ENCODE measurements around the gene GSKIP. TPM values are rescaled to one million over a fixed set of nuclear protein-coding genes. Genes with fewer than 3 reads are reported as not detected.

The GSKIP gene
- total RNA-seq, 1 donor from 2014 or later: 27.3 TPM

DNA sequence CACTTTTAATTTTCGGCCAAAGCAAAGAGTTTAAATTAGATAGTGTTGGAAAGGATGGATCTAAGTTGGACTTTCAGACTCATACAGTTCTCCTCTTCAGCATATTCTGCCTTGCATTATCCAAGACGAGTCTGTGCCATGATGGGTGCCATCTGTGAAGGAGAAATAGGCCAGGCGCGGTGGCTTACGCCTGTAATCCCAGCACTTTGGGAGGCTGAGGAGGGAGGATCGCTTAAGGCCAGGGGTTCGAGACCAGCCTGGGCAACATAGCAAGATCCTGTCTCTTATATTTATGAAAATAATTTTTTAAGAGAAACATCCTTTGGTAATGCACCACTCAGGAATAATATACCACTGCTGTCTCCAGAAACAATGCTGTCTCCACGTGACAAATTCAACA is 35.1 kb downstream of the GSKIP start:
- peaks cover 22% of the 10 kb centered on the region for H3K27me3 Mint-ChIP-seq
- H3K4me1 Mint-ChIP-seq (ENCODE audit: low read depth): no peaks in the 10 kb centered on the region

DNA sequence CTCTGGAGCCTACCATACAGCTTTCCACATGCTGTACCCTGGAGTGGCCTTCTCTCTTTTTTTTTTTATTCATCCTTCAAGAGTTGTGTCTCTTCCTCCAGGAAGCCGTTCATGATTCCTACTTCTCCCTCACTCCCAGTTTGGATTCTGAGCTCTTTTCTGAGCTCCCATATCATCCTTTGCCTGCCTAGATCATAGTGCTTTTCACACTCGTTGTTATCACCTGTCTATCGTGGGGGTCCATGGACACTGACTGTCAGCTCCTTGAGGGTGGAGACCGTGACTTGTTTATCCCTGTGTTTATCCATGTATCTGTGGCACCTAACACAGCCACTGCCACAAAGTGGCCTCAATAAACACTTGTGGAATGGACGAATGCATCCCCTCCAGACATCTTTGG is 35.6 kb downstream of the GSKIP start:
- no peak for DNase-seq (ENCODE audit: low spot score, unreplicated experiment)
- H3K4me1 Mint-ChIP-seq (ENCODE audit: low read depth): no peaks in the 10 kb centered on the region

More for the DNA sequence above, 35.1 kb downstream of the GSKIP start:
- TF ChIP-seq, protein P1, sequence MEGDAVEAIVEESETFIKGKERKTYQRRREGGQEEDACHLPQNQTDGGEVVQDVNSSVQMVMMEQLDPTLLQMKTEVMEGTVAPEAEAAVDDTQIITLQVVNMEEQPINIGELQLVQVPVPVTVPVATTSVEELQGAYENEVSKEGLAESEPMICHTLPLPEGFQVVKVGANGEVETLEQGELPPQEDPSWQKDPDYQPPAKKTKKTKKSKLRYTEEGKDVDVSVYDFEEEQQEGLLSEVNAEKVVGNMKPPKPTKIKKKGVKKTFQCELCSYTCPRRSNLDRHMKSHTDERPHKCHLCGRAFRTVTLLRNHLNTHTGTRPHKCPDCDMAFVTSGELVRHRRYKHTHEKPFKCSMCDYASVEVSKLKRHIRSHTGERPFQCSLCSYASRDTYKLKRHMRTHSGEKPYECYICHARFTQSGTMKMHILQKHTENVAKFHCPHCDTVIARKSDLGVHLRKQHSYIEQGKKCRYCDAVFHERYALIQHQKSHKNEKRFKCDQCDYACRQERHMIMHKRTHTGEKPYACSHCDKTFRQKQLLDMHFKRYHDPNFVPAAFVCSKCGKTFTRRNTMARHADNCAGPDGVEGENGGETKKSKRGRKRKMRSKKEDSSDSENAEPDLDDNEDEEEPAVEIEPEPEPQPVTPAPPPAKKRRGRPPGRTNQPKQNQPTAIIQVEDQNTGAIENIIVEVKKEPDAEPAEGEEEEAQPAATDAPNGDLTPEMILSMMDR (IDR thresholded peaks at IDR 0.05; ENCODE audit: unreplicated experiment): no peak
- H3K4me3 Mint-ChIP-seq (ENCODE audit: low read depth): no peak overlapping the region
- H3K9me3 Mint-ChIP-seq (ENCODE audit: low read depth): no peaks in the 10 kb centered on the region
- no peaks in the 10 kb centered on the region for H3K36me3 Mint-ChIP-seq (ENCODE audit: insufficient read depth)
- no peak overlapping the region for H3K27ac Mint-ChIP-seq
- DNase-seq (ENCODE audit: low spot score, unreplicated experiment): no peak

DNA sequence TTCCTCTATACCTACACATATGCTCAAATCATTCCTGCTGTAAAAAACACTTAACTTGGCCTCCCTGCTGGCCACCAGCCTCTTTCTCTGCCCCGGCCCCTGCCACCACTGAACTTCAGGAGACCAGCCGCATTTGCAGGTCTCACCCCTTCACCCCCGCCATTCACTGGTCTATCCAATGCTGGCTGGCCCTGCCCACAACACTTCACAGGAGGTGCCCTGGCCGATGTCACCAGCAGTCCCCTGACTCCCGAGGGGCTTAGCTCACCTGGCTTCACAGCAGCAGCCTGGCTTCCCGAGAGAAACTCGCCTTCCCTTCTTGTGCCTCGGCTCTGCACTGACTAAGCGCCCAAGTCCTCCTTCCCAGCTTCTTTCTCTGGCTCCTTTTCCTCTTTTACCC is 36.1 kb downstream of the GSKIP start:
- no peaks in the 10 kb centered on the region for H3K9me3 Mint-ChIP-seq (ENCODE audit: low read depth)
- no peaks in the 10 kb centered on the region for H3K4me1 Mint-ChIP-seq (ENCODE audit: low read depth)
- no peaks in the 10 kb centered on the region for H3K36me3 Mint-ChIP-seq (ENCODE audit: insufficient read depth)
- H3K27me3 Mint-ChIP-seq: peaks cover 22% of the 10 kb centered on the region
- no peak overlapping the region for H3K27ac Mint-ChIP-seq
- no peak overlapping the region for H3K4me3 Mint-ChIP-seq (ENCODE audit: low read depth)
- TF ChIP-seq, protein P1 (IDR thresholded peaks at IDR 0.05; ENCODE audit: unreplicated experiment): no peak
- no peak for DNase-seq (ENCODE audit: low spot score, unreplicated experiment)

More for the DNA sequence above, 35.6 kb downstream of the GSKIP start:
- peaks cover 22% of the 10 kb centered on the region for H3K27me3 Mint-ChIP-seq
- H3K27ac Mint-ChIP-seq: no peak overlapping the region
- no peaks in the 10 kb centered on the region for H3K9me3 Mint-ChIP-seq (ENCODE audit: low read depth)
- TF ChIP-seq, protein P1 (IDR thresholded peaks at IDR 0.05; ENCODE audit: unreplicated experiment): no peak
- no peak overlapping the region for H3K4me3 Mint-ChIP-seq (ENCODE audit: low read depth)
- H3K36me3 Mint-ChIP-seq (ENCODE audit: insufficient read depth): no peaks in the 10 kb centered on the region

DNA sequence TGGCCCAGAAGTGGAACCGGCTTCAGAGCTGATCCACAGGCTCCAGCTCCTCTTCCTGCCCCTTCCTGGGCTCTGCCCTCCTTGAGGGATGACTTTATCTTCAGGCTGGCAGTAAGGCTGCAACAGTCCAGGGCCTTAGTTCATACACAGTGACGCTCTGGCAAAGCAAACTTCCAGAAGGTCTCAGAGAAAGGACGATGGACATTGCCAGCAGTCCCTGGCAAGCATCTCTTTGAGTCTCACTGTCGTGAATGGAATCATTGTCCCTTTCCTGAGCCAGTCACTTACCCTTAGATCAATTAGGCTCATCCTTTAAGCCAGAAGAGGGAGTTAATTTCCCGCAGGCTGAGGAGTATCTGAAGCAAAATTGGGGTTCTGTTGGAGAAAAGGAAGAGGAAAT is 37.2 kb downstream of the GSKIP start:
- TF ChIP-seq, protein P1 (IDR thresholded peaks at IDR 0.05; ENCODE audit: unreplicated experiment): no peak
- H3K4me3 Mint-ChIP-seq (ENCODE audit: low read depth): no peak overlapping the region
- no peak overlapping the region for H3K27ac Mint-ChIP-seq
- DNase-seq (ENCODE audit: low spot score, unreplicated experiment): no peak
- H3K9me3 Mint-ChIP-seq (ENCODE audit: low read depth): no peaks in the 10 kb centered on the region
- H3K36me3 Mint-ChIP-seq (ENCODE audit: insufficient read depth): no peaks in the 10 kb centered on the region
- peaks cover 17% of the 10 kb centered on the region for H3K27me3 Mint-ChIP-seq
- no peaks in the 10 kb centered on the region for H3K4me1 Mint-ChIP-seq (ENCODE audit: low read depth)

DNA sequence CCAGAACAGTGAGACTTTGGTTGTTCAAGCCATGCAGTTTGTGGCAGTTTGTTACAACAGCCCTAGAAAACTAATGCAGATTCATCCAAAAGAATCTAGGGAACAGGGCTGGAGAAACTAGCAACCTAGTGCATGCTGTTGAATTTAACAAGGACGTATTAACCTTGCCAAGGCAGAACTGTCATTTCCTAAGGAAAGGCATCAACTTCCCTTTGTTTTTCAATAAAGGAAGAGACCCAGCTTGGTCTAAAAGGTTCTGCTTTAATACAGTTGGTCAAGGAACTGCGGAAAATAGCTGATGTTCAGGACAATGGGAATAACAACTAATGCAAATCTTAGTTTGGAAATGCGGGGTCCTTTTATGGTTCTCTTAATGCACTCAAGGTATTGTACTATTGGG is 40.1 kb downstream of the GSKIP start:
- TF ChIP-seq, protein P1 (IDR thresholded peaks at IDR 0.05; ENCODE audit: unreplicated experiment): no peak
- Mint-ChIP-seq H3K9me3 (ENCODE audit: low read depth) (no peaks in the 10 kb centered on the region), H3K4me3 (ENCODE audit: low read depth) (no peak overlapping the region), H3K27me3 (peaks cover 13% of the 10 kb centered on the region), H3K27ac (no peak overlapping the region), H3K36me3 (ENCODE audit: insufficient read depth) (no peaks in the 10 kb centered on the region), H3K4me1 (ENCODE audit: low read depth) (no peaks in the 10 kb centered on the region)
- no peak for DNase-seq (ENCODE audit: low spot score, unreplicated experiment)
